Activated T-cell treated with anti-CD3 and anti-CD28 coated beads for 1 hour (primary cell): ENCODE results near the gene SLCO1B1.

Experiments used
- DNase-seq: peaks from one replicate; pipeline ENCODE4 v3.0.0-alpha.2; 2020; ENCODE audit warnings: low read depth

The SLCO1B1 gene

GRCh38 chr12:21221778-21222177 lies 90.8 kb downstream of the SLCO1B1 start:
- no peak for DNase-seq

- no peak for DNase-seq
Observed at GRCh38 chr12:21223930-21224329, 92.9 kb downstream of the SLCO1B1 start.

- DNase-seq = no peak
Observed at GRCh38 chr12:21234395-21234794, 103.4 kb downstream of the SLCO1B1 start.

GRCh38 chr12:21239866-21240265 lies 108.9 kb downstream of the SLCO1B1 start:
- DNase-seq = no peak

GRCh38 chr12:21248679-21249078 lies 117.7 kb downstream of the SLCO1B1 start:
- DNase-seq = no peak

- no peak for DNase-seq
Observed at GRCh38 chr12:21252070-21252469, 121.1 kb downstream of the SLCO1B1 start.

GRCh38 chr12:21257172-21257571 lies 126.2 kb downstream of the SLCO1B1 start:
- no peak for DNase-seq

- DNase-seq = no peak
Observed at GRCh38 chr12:21264232-21264631, 133.2 kb downstream of the SLCO1B1 start.

GRCh38 chr12:21265932-21266331 lies 134.9 kb downstream of the SLCO1B1 start:
- no peak for DNase-seq

- no peak for DNase-seq
Observed at GRCh38 chr12:21276826-21277225, 145.8 kb downstream of the SLCO1B1 start.
